OCI-LY3 (cell line): Measurements from ENCODE around the gene DAZAP1.

Experiments
- H2AFZ ChIP-seq: fragments of 200-600, 300-600 bp; shearing (Covaris generic); 2 replicates; pipeline ENCODE4 v1.6.0; 2014; ENCODE audit warnings: antibody characterized with exemption, low read depth, low read length
- H3K27ac ChIP-seq: fragments of 200-600, 300-600 bp; sonication (generic); 2 replicates; pipeline ENCODE4 v1.5.1; 2014; ENCODE audit warnings: mild to moderate bottlenecking, low read length, moderate library complexity, mixed read lengths
- H3K27me3 ChIP-seq: fragments of 200-600, 300-600 bp; sonication (generic); 2 replicates; pipeline ENCODE4 v1.6.1; 2014; ENCODE audit warnings: low read depth, low read length, mixed read lengths
- H3K36me3 ChIP-seq: fragments of 200-600, 300-600 bp; sonication (generic); replicated peaks from 2 replicates; pipeline ENCODE3; 2014; ENCODE audit warnings: low read depth, low read length, mixed read lengths
- H3K4me1 ChIP-seq: fragments of 300-600, 200-600 bp; sonication (generic); 2 replicates; pipeline ENCODE4 v1.6.1; 2014; ENCODE audit warnings: low read length, mixed read lengths
- H3K4me2 ChIP-seq: fragments of 200-600, 300-600 bp; sonication (generic); 2 replicates; pipeline ENCODE4 v1.6.1; 2014; ENCODE audit warnings: low read length, mixed read lengths
- H3K4me3 ChIP-seq: fragments of 300-600, 200-600 bp; sonication (generic); 2 replicates; pipeline ENCODE4 v1.5.1; 2014; ENCODE audit warnings: antibody characterized with exemption, mild to moderate bottlenecking, low read length, moderate library complexity
- H3K79me2 ChIP-seq: fragments of 300-600, 200-600 bp; shearing (Covaris generic); 2 replicates; pipeline ENCODE4 v1.6.1; 2014; ENCODE audit warnings: mild to moderate bottlenecking, low read length, mixed read lengths
- H3K9ac ChIP-seq: fragments of 300-600, 200-600 bp; shearing (Covaris generic); 2 replicates; pipeline ENCODE4 v1.6.0; 2014; ENCODE audit warnings: mild to moderate bottlenecking, low read length, moderate library complexity
- H3K9me3 ChIP-seq: fragments of 200-600, 300-600 bp; shearing (Covaris generic); 2 replicates; pipeline ENCODE4 v1.6.1; 2014; ENCODE audit warnings: low read length, mixed read lengths; ENCODE audit not compliant: insufficient read depth
- H4K20me1 ChIP-seq: fragments of 200-600, 300-600 bp; sonication (generic); 2 replicates; pipeline ENCODE4 v1.6.1; 2016; ENCODE audit warnings: low read length, mixed read lengths; ENCODE audit not compliant: insufficient read depth
- CTCF ChIP-seq: fragments of 200-600, 300-600 bp; sonication (generic); IDR thresholded peaks from 2 replicates; pipeline ENCODE4 v1.5.1; 2014; ENCODE audit warnings: antibody characterized with exemption, low read length, low read depth
- EZH2phosphoT487 ChIP-seq: fragments of 200-600 bp; shearing (Covaris generic); IDR thresholded peaks from 2 replicates; pipeline ENCODE4 v1.6.1; 2018; ENCODE audit warnings: antibody characterized with exemption, mixed run types, low read depth

The DAZAP1 gene

GRCh38 chr19:1366899-1367870 is 40.2 kb upstream of the DAZAP1 start:
- Histone ChIP-seq H3K27ac (no peak overlapping the region), H4K20me1 (no peaks in the 10 kb centered on the region), H3K9me3 (no peaks in the 10 kb centered on the region), H3K4me3 (no peak overlapping the region), H3K9ac (no peak overlapping the region), H3K27me3 (no peaks in the 10 kb centered on the region), H3K79me2 (no peaks in the 10 kb centered on the region), H3K36me3 (peaks cover 26% of the 10 kb centered on the region), H2AFZ (no peak overlapping the region), H3K4me1 (no peaks in the 10 kb centered on the region), H3K4me2 (no peak overlapping the region)
- TF ChIP-seq EZH2phosphoT487 = no peak
- TF ChIP-seq CTCF = no peak

- H3K4me3 ChIP-seq = no peak overlapping the region
- H3K79me2 ChIP-seq = no peaks in the 10 kb centered on the region
- H3K9me3 ChIP-seq = no peaks in the 10 kb centered on the region
- TF ChIP-seq EZH2phosphoT487 (no peak), CTCF (no peak)
- no peaks in the 10 kb centered on the region for H3K4me1 ChIP-seq
- H4K20me1 ChIP-seq = no peaks in the 10 kb centered on the region
- no peak overlapping the region for H2AFZ ChIP-seq
- no peak overlapping the region for H3K4me2 ChIP-seq
- peaks cover 22% of the 10 kb centered on the region for H3K36me3 ChIP-seq
- no peak overlapping the region for H3K9ac ChIP-seq
- H3K27ac ChIP-seq = no peak overlapping the region
- no peaks in the 10 kb centered on the region for H3K27me3 ChIP-seq
Observed at GRCh38 chr19:1369214-1369805, 38.1 kb upstream of the DAZAP1 start.

- Histone ChIP-seq H3K4me3 (no peak overlapping the region), H3K9ac (no peak overlapping the region), H3K27ac (no peak overlapping the region), H3K9me3 (no peaks in the 10 kb centered on the region), H3K27me3 (no peaks in the 10 kb centered on the region), H3K79me2 (no peaks in the 10 kb centered on the region), H2AFZ (no peak overlapping the region), H3K4me2 (no peak overlapping the region), H3K4me1 (no peaks in the 10 kb centered on the region), H3K36me3 (peaks cover 18% of the 10 kb centered on the region), H4K20me1 (no peaks in the 10 kb centered on the region)
- no peak for TF ChIP-seq EZH2phosphoT487
- no peak for TF ChIP-seq CTCF
Observed at GRCh38 chr19:1370579-1371361, 36.6 kb upstream of the DAZAP1 start.

GRCh38 chr19:1373042-1373533 is 34.3 kb upstream of the DAZAP1 start:
- Histone ChIP-seq H3K9me3 (no peaks in the 10 kb centered on the region), H3K9ac (no peak overlapping the region), H3K27me3 (no peaks in the 10 kb centered on the region), H3K27ac (no peak overlapping the region), H3K4me3 (no peak overlapping the region), H3K4me1 (no peaks in the 10 kb centered on the region), H4K20me1 (no peaks in the 10 kb centered on the region), H3K4me2 (no peak overlapping the region), H3K36me3 (peaks cover 18% of the 10 kb centered on the region), H2AFZ (no peak overlapping the region), H3K79me2 (no peaks in the 10 kb centered on the region)
- TF ChIP-seq EZH2phosphoT487 (no peak), CTCF (no peak)
